K562 (cell line): ENCODE measurements around the gene ASB12. TPM values are rescaled to one million over a fixed set of nuclear protein-coding genes. Genes with fewer than 3 reads are reported as not detected.

Experiments
- polyA plus RNA-seq, 8 experiments: library from polyadenylated mRNA; depleted of rRNA in 4 of 8; stranded (reverse) in 5 of 8; unstranded in 3 of 8; fragments of >200 nt; fragmentation: Nextera tagmentation in 2 of 8; fragmentation: Illumina TruSeq in 1 of 8; extraction: Ambion mirVana in 2 of 8; extraction: Trizol in 1 of 8; gene quantifications; 2 replicates each; pipeline versions ENCODE4 v1.2.1 to v1.2.3, GENCODE V29; 2011 to 2014; ENCODE audit warnings: inconsistent platforms in 1 of 8, missing spikeins in 1 of 8
- small RNA-seq: library from RNA; depleted of rRNA; stranded (forward); fragments of <200 nt; gene quantifications from one replicate; pipeline ENCODE3, GENCODE V24; 2014
- total RNA-seq, 7 experiments: library from RNA; depleted of rRNA in 6 of 7; stranded (reverse); fragments of >200 nt in 6 of 7; fragmentation: Illumina TruSeq in 2 of 7; extraction: Trizol in 2 of 7; gene quantifications; 2 replicates each; pipeline versions ENCODE4 v1.2.1 to v1.2.3, GENCODE V29; 2011 to 2021; ENCODE audit warnings: low replicate concordance in 1 of 7

The ASB12 gene
- total and polyA plus RNA-seq, 9 of the 15 experiments (the other 6 are each of a cell fraction or from before 2014, with no cell fraction given), result 0.14 to 0.70 (median 0.33) TPM; not detected in 2

Small RNA genes within 50 kb of the gene (small RNA-seq; reads per million reads assigned to genes)
- gene RN7SL799P, result not detected

Other genes with a start within 250 kb of the ASB12 start
- 3.0 and 4.2 TPM in 2 replicates for gene AMER1, start 24.9 kb downstream of the ASB12 start, total RNA-seq (2014; rRNA removed)
- 3.5 TPM in 2 replicates for gene AMER1, start 24.9 kb downstream of the ASB12 start, total RNA-seq (2014; rRNA removed; fragmentation: Illumina TruSeq; extraction: Trizol)
- gene AMER1, start 24.9 kb downstream of the ASB12 start, total RNA-seq (2015; rRNA removed; fragmentation: Illumina TruSeq; extraction: Trizol), result 4.3 and 4.6 TPM in 2 replicates
- gene AMER1, start 24.9 kb downstream of the ASB12 start, total RNA-seq (2021), result 4.6 and 5.0 TPM in 2 replicates
- gene AMER1, start 24.9 kb downstream of the ASB12 start, polyA plus RNA-seq (2011; rRNA removed), result 1.6 and 2.3 TPM in 2 replicates
- gene AMER1, start 24.9 kb downstream of the ASB12 start, polyA plus RNA-seq (2014; fragmentation: Illumina TruSeq; extraction: Trizol), result 3.8 and 4.6 TPM in 2 replicates
- gene AMER1, start 24.9 kb downstream of the ASB12 start, polyA plus RNA-seq (2014; fragmentation: Nextera tagmentation; extraction: Ambion mirVana), result under 1 TPM; 0.29 to 0.46 TPM
- 2.3 and 3.5 TPM in 2 replicates for gene AMER1, start 24.9 kb downstream of the ASB12 start, polyA plus RNA-seq (2014; rRNA removed)
- 3.0 and 3.9 TPM in 2 replicates for gene MTMR8, start 164.8 kb upstream of the ASB12 start, total RNA-seq (2014; rRNA removed)
- 4.1 and 5.1 TPM in 2 replicates for gene MTMR8, start 164.8 kb upstream of the ASB12 start, total RNA-seq (2014; rRNA removed; fragmentation: Illumina TruSeq; extraction: Trizol)
- gene MTMR8, start 164.8 kb upstream of the ASB12 start, total RNA-seq (2015; rRNA removed; fragmentation: Illumina TruSeq; extraction: Trizol), result 2.8 and 3.8 TPM in 2 replicates
- gene MTMR8, start 164.8 kb upstream of the ASB12 start, total RNA-seq (2021), result 3.6 and 4.3 TPM in 2 replicates
- 2.7 and 5.5 TPM in 2 replicates for gene MTMR8, start 164.8 kb upstream of the ASB12 start, polyA plus RNA-seq (2011; rRNA removed)
- gene MTMR8, start 164.8 kb upstream of the ASB12 start, polyA plus RNA-seq (2014; fragmentation: Illumina TruSeq; extraction: Trizol), result 2.4 and 2.6 TPM in 2 replicates
- gene MTMR8, start 164.8 kb upstream of the ASB12 start, polyA plus RNA-seq (2014; fragmentation: Nextera tagmentation; extraction: Ambion mirVana), result 1 to 10 TPM; 2.8 to 5.4 TPM
- gene MTMR8, start 164.8 kb upstream of the ASB12 start, polyA plus RNA-seq (2014; rRNA removed), result 1.8 and 2.4 TPM in 2 replicates